ENCODE results near the gene PUM1.

GRCh38 chr1:30890502-30891226, 174.9 kb downstream of the PUM1 start:
- no peak for TF ChIP-seq CTCF (IDR thresholded peaks at IDR 0.05 in 8 of 11, conservative IDR thresholded peaks at IDR 0.05 in 3 of 11)
- no peak for TF ChIP-seq POLR2A (IDR thresholded peaks at IDR 0.05)
